NCI-H510A (cell line): ENCODE measurements around the gene FAM161B.
"Not testable (repeated sequence)": the region's sequence is repeated elsewhere in the genome, so short reads cannot be mapped to it uniquely, and the experiment has no call there.

Source experiments
- DNase-seq: peaks from one replicate; lab custom pipeline; 2025; lab: John Stamatoyannopoulos, UW

Gene FAM161B

GRCh38 chr14:73942180-73942579 lies 7.7 kb downstream of the FAM161B start:
- DNase-seq, result no peak

GRCh38 chr14:73937012-73937411 lies 12.9 kb downstream of the FAM161B start:
- no peak for DNase-seq

GRCh38 chr14:73936548-73936947 lies 13.3 kb downstream of the FAM161B start:
- DNase-seq, result no peak

GRCh38 chr14:73935666-73936065 lies 14.2 kb downstream of the FAM161B start:
- no peak for DNase-seq

GRCh38 chr14:73924337-73924736 lies 25.6 kb downstream of the FAM161B start:
- DNase-seq, result no peak

GRCh38 chr14:73919457-73919856 lies 30.4 kb downstream of the FAM161B start:
- not testable (repeated sequence) for DNase-seq

- DNase-seq, result no peak
These were observed 33.6 kb downstream of the FAM161B start for GRCh38 chr14:73916324-73916723.

GRCh38 chr14:73913256-73913655 lies 36.6 kb downstream of the FAM161B start:
- DNase-seq, result no peak

- no peak for DNase-seq
These were observed 40.2 kb downstream of the FAM161B start for GRCh38 chr14:73909681-73910080.

- no peak for DNase-seq
These were observed 46.9 kb downstream of the FAM161B start for GRCh38 chr14:73903028-73903427.

GRCh38 chr14:73896521-73896920 lies 53.4 kb downstream of the FAM161B start:
- no peak for DNase-seq

- no peak for DNase-seq
These were observed 54.0 kb downstream of the FAM161B start for GRCh38 chr14:73895939-73896338.

GRCh38 chr14:73894180-73894687 lies 55.7 kb downstream of the FAM161B start:
- DNase-seq, result not testable (repeated sequence)

- DNase-seq, result no peak
These were observed 60.5 kb downstream of the FAM161B start for GRCh38 chr14:73889376-73889775.

- DNase-seq, result no peak
These were observed 60.9 kb downstream of the FAM161B start for GRCh38 chr14:73888971-73889370.

- DNase-seq, result no peak
These were observed 61.5 kb downstream of the FAM161B start for GRCh38 chr14:73888460-73888725.

GRCh38 chr14:73887694-73888459 lies 62.0 kb downstream of the FAM161B start:
- DNase-seq, result no peak

- no peak for DNase-seq
These were observed 62.6 kb downstream of the FAM161B start for GRCh38 chr14:73887318-73887616.

GRCh38 chr14:73886449-73887317 lies 63.2 kb downstream of the FAM161B start, which contains the start of gene ZNF410:
TSS of gene ZNF410 (plus strand) at chr14:73886859. CDS start at chr14:73892176, 5,317 bp downstream.
- DNase-seq, result peak; percentile 81

GRCh38 chr14:73884438-73885190 lies 65.3 kb downstream of the FAM161B start:
- no peak for DNase-seq
